GM19328 (cell line): ENCODE results near the gene EIF4A3.
"Not testable (repeated sequence)": the region's sequence is repeated elsewhere in the genome, so short reads cannot be mapped to it uniquely, and the experiment has no call there.

Experiments used
- ATAC-seq: cut with Tn5 transposase; IDR thresholded peaks from one replicate; pipeline ENCODE4 v1.9.1; 2021; ENCODE audit warnings: mild to moderate bottlenecking, moderate library complexity; ENCODE audit not compliant: unreplicated experiment

The EIF4A3 gene

DNA sequence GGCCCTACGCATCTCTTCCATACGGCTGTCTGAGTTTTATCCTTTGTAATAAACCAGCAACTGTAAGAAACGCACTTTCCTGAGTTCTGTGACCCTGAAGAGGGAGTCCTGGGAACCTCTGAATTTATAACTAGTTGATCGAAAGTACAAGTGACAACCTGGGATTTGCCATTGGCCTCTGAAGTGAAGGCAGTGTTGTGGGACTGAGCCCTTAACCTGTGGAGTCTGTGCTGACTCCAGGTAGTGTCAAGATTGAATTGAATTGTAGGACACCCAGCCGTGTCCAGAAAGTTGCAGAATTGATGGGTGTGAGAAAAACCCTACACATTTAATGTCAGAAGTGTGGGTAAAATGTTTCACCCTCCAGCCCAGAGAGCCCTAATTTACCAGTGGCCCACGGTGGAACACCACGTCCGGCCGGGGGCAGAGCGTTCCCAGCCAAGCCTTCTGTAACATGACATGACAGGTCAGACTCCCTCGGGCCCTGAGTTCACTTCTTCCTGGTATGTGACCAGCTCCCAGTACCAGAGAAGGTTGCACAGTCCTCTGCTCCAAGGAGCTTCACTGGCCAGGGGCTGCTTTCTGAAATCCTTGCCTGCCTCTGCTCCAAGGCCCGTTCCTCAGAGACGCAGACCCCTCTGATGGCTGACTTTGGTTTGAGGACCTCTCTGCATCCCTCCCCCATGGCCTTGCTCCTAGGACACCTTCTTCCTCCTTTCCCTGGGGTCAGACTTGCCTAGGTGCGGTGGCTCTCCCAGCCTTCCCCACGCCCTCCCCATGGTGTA is 44.1 kb downstream of the EIF4A3 start:
- ATAC-seq: no peak

GRCh38 chr17:80101946-80102663 is 44.8 kb downstream of the EIF4A3 start:
- ATAC-seq: no peak

DNA sequence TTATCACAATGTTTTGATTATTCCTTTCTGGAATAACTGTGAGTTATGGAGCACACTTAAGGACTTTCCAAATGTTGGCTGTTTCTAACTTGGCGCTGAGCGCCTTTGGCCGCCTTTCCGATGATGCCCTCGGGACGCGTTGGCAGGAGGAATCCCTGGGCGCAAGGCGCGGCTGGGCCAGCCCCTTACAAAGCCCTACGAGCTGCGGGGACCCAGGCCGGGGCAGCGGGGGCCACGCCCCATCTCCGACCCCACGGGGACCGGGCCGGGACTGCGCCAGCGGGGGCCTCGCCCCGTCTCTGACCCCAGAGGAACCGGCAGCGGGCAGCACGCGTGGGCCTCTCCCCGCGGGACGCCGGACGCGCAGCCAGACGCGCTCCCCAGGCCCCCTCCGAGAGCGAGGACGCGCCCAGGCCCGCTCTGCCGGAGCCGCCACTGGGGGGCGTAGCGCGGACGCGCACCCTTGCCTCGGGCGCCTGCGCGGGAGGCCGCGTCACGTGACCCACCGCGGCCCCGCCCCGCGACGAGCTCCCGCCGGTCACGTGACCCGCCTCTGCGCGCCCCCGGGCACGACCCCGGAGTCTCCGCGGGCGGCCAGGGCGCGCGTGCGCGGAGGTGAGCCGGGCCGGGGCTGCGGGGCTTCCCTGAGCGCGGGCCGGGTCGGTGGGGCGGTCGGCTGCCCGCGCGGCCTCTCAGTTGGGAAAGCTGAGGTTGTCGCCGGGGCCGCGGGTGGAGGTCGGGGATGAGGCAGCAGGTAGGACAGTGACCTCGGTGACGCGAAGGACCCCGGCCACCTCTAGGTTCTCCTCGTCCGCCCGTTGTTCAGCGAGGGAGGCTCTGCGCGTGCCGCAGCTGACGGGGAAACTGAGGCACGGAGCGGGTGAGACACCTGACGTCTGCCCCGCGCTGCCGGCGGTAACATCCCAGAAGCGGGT is 45.6 kb downstream of the EIF4A3 start, which contains the start of gene GAA:
TSS of gene GAA (plus strand) at position 571 of the 935 bp plus-strand sequence. CDS start 3,006 bp downstream, outside the sequence.
- peak; percentile 74 for ATAC-seq

GRCh38 chr17:80100035-80100323 is 46.9 kb downstream of the EIF4A3 start:
- no peak for ATAC-seq

- ATAC-seq: no peak
Measured at GRCh38 chr17:80099291-80100034, 47.5 kb downstream of the EIF4A3 start.

DNA sequence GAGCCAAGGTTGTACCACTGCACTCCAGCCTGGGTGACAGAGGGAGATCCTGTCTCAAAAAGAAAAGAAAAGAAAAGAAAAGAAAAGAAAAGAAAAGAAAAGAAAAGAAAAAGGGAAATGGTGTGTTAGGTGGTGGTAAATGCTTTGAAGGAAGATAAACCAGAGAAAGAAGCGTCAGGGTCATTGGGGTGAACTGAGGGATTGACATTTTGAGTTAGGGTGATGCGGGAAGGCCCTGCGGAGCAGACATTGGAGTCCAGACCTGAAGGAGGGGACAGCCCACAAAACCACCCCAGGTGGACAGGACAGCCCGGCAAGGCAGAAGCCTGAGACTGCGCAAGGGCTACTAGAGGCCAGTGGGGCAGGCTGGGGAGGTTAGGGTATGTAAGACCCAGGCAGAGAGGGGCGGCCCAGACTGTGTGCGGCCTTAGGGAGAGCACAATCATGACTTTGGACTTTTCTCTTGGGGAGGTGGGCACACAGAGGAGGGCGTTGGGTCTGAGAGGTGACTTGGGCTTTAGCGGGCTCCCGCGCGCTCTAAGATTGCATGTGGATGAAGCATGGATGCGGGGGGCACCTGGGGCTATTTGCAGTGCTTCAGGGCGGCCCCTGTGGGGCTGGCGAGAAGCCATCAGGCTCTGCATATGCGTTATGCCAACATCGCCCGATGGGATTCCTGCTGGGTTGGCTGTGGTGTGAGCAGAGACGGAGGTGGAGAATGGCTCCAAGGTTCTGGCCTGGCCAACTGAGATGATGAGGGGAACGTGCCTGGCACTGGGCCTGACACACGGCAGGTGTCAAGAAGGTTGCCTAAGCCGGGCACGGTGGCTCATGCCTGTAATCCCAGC is 48.9 kb downstream of the EIF4A3 start:
- ATAC-seq: no peak

- ATAC-seq: no peak
Measured at GRCh38 chr17:80097127-80097621, 49.8 kb downstream of the EIF4A3 start.

DNA sequence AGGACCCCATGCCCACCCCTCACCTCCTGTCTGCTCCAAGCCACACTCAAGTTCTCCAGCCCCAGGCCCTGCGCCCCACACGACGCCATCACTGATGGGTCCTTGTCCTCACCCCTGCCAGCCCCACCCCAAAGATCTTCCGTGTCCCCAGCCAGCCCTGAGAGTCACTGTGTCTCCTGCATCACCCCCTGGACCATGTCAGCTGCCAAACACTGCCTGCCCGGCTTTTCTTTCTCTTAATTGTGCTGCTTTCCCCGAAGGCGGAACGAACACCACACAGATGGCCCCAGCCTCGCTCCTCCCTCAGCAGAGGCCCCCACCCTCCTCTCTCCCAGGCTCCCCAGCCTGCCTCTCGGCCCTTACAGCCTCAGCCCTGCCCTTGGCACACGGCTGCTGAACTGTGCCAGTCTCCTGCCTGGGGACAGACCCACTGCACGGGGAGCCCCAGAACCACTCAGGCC is 50.3 kb downstream of the EIF4A3 start:
- no peak for ATAC-seq

DNA sequence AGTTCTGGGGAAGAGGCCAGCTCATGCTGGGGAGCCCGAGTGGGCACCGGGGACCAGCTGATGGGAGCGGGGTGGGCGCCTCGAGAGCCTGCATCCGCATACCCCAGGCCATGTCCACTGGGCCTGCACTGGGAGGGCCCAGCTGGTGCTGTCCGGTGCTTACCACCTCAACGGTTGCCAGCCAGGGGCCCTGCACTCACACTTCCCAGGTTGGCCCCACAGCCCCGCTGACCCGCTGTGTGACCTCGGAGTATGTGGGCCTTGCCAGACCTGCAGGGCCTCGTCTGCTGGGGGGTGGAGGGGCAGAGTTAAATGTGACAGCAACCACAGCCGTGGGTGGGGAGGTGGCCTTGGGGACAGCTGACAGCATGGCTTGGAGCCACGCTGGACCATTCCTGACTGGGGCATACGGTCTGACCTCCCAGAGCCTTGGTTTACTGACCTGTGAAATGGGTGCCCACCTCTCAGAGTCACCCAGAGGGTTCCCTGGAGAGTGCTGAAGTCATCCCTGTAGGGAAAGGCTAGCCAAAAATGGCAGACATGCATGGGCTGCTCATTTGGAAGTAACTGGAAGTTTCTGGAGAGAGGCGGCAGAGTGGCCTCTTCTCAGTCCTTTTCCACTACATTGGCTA is 51.0 kb downstream of the EIF4A3 start:
- ATAC-seq: no peak

GRCh38 chr17:80095038-80095843 is 51.7 kb downstream of the EIF4A3 start:
- ATAC-seq: no peak

GRCh38 chr17:80092959-80093358 is 54.0 kb downstream of the EIF4A3 start:
- ATAC-seq: no peak

DNA sequence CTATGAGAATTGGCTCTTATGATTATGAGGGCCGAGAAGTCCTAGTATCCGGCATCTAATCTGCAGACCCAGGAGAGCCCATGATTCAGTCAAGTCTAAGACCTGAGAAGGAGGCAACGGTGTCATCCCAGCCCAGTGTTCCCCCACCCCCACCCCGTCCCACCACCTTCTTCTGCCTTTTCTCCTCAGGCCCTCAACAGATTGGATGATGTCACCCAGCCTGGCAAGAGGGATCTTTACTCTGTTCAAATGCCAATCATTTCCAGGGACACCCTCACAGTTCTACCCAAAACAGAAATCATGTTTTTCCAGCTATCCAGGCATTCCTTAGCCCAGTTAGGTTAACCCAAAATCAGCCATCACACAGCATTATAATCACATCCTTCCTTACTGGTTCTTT is 55.6 kb downstream of the EIF4A3 start:
- ATAC-seq: no peak

GRCh38 chr17:80090164-80090563 is 56.8 kb downstream of the EIF4A3 start:
- ATAC-seq: not testable (repeated sequence)

DNA sequence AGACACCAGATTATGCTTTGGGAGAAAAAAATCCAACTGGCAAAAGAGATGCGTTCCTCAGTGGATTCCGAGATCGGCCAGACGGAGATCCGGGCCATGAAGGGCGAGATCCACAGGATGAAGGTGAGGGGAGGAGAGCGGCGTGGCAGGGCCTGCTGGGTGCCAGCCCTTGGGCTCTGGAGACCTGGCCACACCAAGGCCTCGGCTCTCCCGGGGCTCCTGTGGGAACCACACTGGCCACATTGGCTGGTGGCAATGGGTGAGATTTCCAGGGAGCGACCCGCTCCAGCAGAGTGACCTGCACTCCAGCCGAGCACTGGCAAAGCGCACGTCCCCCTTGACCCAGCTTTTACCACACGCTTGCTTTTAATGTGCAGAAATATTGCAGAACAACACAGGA is 57.2 kb downstream of the EIF4A3 start:
- ATAC-seq: no peak

- no peak for ATAC-seq
Measured at GRCh38 chr17:80087346-80088265, 59.3 kb downstream of the EIF4A3 start.

- no peak for ATAC-seq
Measured at GRCh38 chr17:80086616-80087015, 60.3 kb downstream of the EIF4A3 start.

DNA sequence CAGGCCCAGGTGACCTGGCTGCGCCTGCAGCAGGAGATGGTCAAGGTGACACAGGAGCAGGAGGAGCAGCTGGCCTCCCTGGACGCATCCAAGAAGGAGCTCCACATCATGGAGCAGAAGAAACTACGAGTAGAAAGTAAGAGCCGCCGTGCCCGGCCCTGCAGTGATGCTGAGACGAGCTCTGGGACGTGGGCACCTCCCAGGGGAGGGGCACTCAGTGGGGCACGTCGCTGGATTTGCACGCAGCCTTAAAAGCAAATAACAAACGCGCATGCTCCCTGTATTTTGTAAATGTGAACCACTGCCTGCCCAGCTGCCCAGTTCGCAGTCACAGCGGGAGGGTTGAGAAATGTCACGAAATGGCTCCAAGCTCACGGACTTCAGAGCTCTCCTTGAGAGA is 60.8 kb downstream of the EIF4A3 start:
- ATAC-seq: no peak
